ENCODE results near the gene SMPDL3A. TPM values are rescaled to one million over a fixed set of nuclear protein-coding genes. Genes with fewer than 3 reads are reported as not detected.

SMPDL3A gene
- total RNA-seq, 2 experiments from 2014 or later: 0.22 to 0.52 TPM

- H3K27me3 ChIP-seq (ENCODE audit: control insufficient read depth in 1 of 2, insufficient read depth in 2 of 2, low read length in 2 of 2): no peaks in the 10 kb centered on the region
- TF ChIP-seq CTCF (IDR thresholded peaks at IDR 0.05): no peak
- no peak overlapping the region for H3K4me3 ChIP-seq (ENCODE audit: low read length)
- POLR2A ChIA-PET: no interaction called here
- no peaks in the 10 kb centered on the region for H3K4me1 Mint-ChIP-seq (ENCODE audit: low read depth)
- DNase-seq (no peak), ATAC-seq (ENCODE audit: poor library complexity) (no peak)
- no peaks in the 10 kb centered on the region for H3K36me3 Mint-ChIP-seq (ENCODE audit: low read depth)
- no peak overlapping the region for H3K27ac ChIP-seq (ENCODE audit: low read depth in 1 of 2, low read length in 2 of 2)
- CTCF ChIA-PET: no interaction called here
- H3K27me3 Mint-ChIP-seq: no peaks in the 10 kb centered on the region
- H3K27ac Mint-ChIP-seq: no peak overlapping the region
- no peaks in the 10 kb centered on the region for H3K36me3 ChIP-seq (ENCODE audit: insufficient read depth, low read length)
- intact Hi-C loops (cut with DNase I, micrococcal nuclease): no loop called here
- no peaks in the 10 kb centered on the region for H3K9me3 ChIP-seq (ENCODE audit: control insufficient read depth in 1 of 2, insufficient read depth in 1 of 2, low read length in 2 of 2)
- H3K4me1 ChIP-seq (ENCODE audit: insufficient read depth, low read length): no peaks in the 10 kb centered on the region
- no peaks in the 10 kb centered on the region for H3K9me3 Mint-ChIP-seq
- H3K4me3 Mint-ChIP-seq: no peak overlapping the region
Measured at GRCh38 chr6:122808121-122808885, 19.2 kb downstream of the SMPDL3A start.

- Histone ChIP-seq H3K4me1 (ENCODE audit: insufficient read depth, low read length) (no peaks in the 10 kb centered on the region), H3K4me3 (ENCODE audit: low read length) (no peak overlapping the region), H3K9me3 (ENCODE audit: control insufficient read depth in 1 of 2, insufficient read depth in 1 of 2, low read length in 2 of 2) (no peaks in the 10 kb centered on the region), H3K27ac (ENCODE audit: low read depth in 1 of 2, low read length in 2 of 2) (no peak overlapping the region), H3K36me3 (ENCODE audit: insufficient read depth, low read length) (no peaks in the 10 kb centered on the region), H3K27me3 (ENCODE audit: control insufficient read depth in 1 of 2, insufficient read depth in 2 of 2, low read length in 2 of 2) (no peaks in the 10 kb centered on the region)
- Mint-ChIP-seq H3K4me3 (no peak overlapping the region), H3K9me3 (no peaks in the 10 kb centered on the region), H3K4me1 (ENCODE audit: low read depth) (no peaks in the 10 kb centered on the region), H3K36me3 (ENCODE audit: low read depth) (no peaks in the 10 kb centered on the region), H3K27ac (no peak overlapping the region), H3K27me3 (no peaks in the 10 kb centered on the region)
- no peak for ATAC-seq (ENCODE audit: poor library complexity)
- CTCF ChIA-PET: no interaction called here
- no peak for DNase-seq
- intact Hi-C loops (cut with DNase I, micrococcal nuclease): no loop called here
- POLR2A ChIA-PET: no interaction called here
- TF ChIP-seq CTCF (IDR thresholded peaks at IDR 0.05): no peak
Measured at GRCh38 chr6:122809001-122809400, 19.9 kb downstream of the SMPDL3A start.

GRCh38 chr6:122809691-122810090 lies 20.6 kb downstream of the SMPDL3A start:
- Histone ChIP-seq H3K27ac (ENCODE audit: low read depth in 1 of 2, low read length in 2 of 2) (no peak overlapping the region), H3K9me3 (ENCODE audit: control insufficient read depth in 1 of 2, insufficient read depth in 1 of 2, low read length in 2 of 2) (no peaks in the 10 kb centered on the region), H3K4me3 (ENCODE audit: low read length) (no peak overlapping the region), H3K4me1 (ENCODE audit: insufficient read depth, low read length) (no peaks in the 10 kb centered on the region), H3K27me3 (ENCODE audit: control insufficient read depth in 1 of 2, insufficient read depth in 2 of 2, low read length in 2 of 2) (no peaks in the 10 kb centered on the region), H3K36me3 (ENCODE audit: insufficient read depth, low read length) (no peaks in the 10 kb centered on the region)
- DNase-seq (no peak), ATAC-seq (ENCODE audit: poor library complexity) (no peak)
- no peaks in the 10 kb centered on the region for H3K36me3 Mint-ChIP-seq (ENCODE audit: low read depth)
- H3K4me3 Mint-ChIP-seq: no peak overlapping the region
- CTCF ChIA-PET: no interaction called here
- TF ChIP-seq CTCF (IDR thresholded peaks at IDR 0.05): no peak
- POLR2A ChIA-PET: no interaction called here
- H3K9me3 Mint-ChIP-seq: no peaks in the 10 kb centered on the region
- no peak overlapping the region for H3K27ac Mint-ChIP-seq
- intact Hi-C loops (cut with DNase I, micrococcal nuclease): no loop called here
- H3K4me1 Mint-ChIP-seq (ENCODE audit: low read depth): no peaks in the 10 kb centered on the region
- no peaks in the 10 kb centered on the region for H3K27me3 Mint-ChIP-seq

Measured in CD4-positive, alpha-beta T cell (primary cell).